SH-SY5Y (cell line): ENCODE measurements around the gene EFCAB10.

ENCODE experiments used
- GATA2 ChIP-seq: IDR thresholded peaks from 2 replicates; pipeline ENCODE4 v1.6.1; 2011; ENCODE audit warnings: mild to moderate bottlenecking, low read depth, low read length
- GATA3 ChIP-seq: IDR thresholded peaks from 2 replicates; pipeline ENCODE4 v1.6.1; 2011; ENCODE audit warnings: low read depth, mild to moderate bottlenecking, low read length, moderate library complexity

DNA sequence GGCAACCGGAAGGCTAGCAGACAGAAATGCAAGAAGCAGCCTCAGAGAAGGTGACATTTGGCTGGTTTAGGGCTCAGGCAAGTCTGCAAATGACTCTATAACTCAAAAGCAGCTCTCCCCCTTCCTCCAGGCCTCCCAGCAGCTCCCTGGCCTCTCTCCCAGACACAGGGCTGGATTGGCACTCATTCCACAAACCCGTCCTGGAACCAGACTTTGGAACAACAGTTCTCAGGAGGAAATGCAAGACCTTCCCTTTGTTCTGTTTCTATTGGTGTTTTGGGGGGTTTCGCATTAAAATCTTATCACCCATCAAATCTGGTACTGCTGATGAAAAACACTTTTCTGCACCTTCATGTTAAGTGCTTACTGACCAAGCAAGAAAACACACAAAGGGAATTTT lies 40.3 kb upstream of the EFCAB10 start:
- no peak for TF ChIP-seq GATA2
- TF ChIP-seq GATA3: no peak
